Activated T-helper 17 cell treated with anti-CD3 and anti-CD28 coated beads, Interleukin-2, amount 50 U/mL, for 72 hours (primary cell): ENCODE data around the gene ZBED5. TPM values are rescaled to one million over a fixed set of nuclear protein-coding genes. Genes with fewer than 3 reads are reported as not detected.

Experiments used
- ATAC-seq: fragments of 150-1000 bp; cut with Tn5 transposase; replicated peaks from 2 replicates; pipeline ENCODE4 v1.10.0; 2021; ENCODE audit warnings: mild to moderate bottlenecking, moderate library complexity
- H3K27ac Mint-ChIP-seq: one replicate; pipeline ENCODE4 v1.8.0; 2022; ENCODE audit warnings: mixed read lengths
- H3K27me3 Mint-ChIP-seq: one replicate; pipeline ENCODE4 v1.8.0; 2022; ENCODE audit warnings: mixed read lengths
- H3K36me3 Mint-ChIP-seq: one replicate; pipeline ENCODE4 v1.8.0; 2022; ENCODE audit warnings: low read depth, mild to moderate bottlenecking, mixed read lengths
- H3K4me1 Mint-ChIP-seq: one replicate; pipeline ENCODE4 v1.8.0; 2022; ENCODE audit warnings: mixed read lengths
- H3K4me3 Mint-ChIP-seq: one replicate; pipeline ENCODE4 v1.8.0; 2022; ENCODE audit warnings: mild to moderate bottlenecking, mixed read lengths
- H3K9me3 Mint-ChIP-seq: one replicate; pipeline ENCODE4 v1.8.0; 2022; ENCODE audit warnings: mixed read lengths
- total RNA-seq, 2 donors: library from RNA; stranded (reverse); gene quantifications; one replicate each; pipeline ENCODE4 v1.2.3, GENCODE V29; 2022

ZBED5 gene
- total RNA-seq = 10 to 100 TPM; 28.8 to 33.0 TPM

- Mint-ChIP-seq H3K4me3 (peak within 1 kb of the TSS; percentile 94), H3K4me1 (peaks cover 20% of the 10 kb centered on the region), H3K27ac (peak within 1 kb of the TSS; percentile 95), H3K9me3 (no peaks in the 10 kb centered on the region), H3K27me3 (no peaks in the 10 kb centered on the region), H3K36me3 (peaks cover 45% of the 10 kb centered on the region)
- peak; percentile 93 for ATAC-seq
These were observed at the start of gene ZBED5 for GRCh38 chr11:10857709-10858438. TSS of gene ZBED5 (minus strand) at chr11:10858053. CDS start at chr11:10854945, 3,108 bp downstream.

GRCh38 chr11:10906521-10906920 is 48.7 kb upstream of the ZBED5 start:
- H3K27me3 Mint-ChIP-seq = peaks cover 2% of the 10 kb centered on the region
- H3K4me3 Mint-ChIP-seq = no peak overlapping the region
- H3K27ac Mint-ChIP-seq = no peak overlapping the region
- no peaks in the 10 kb centered on the region for H3K4me1 Mint-ChIP-seq
- ATAC-seq = no peak
- H3K9me3 Mint-ChIP-seq = no peaks in the 10 kb centered on the region
- H3K36me3 Mint-ChIP-seq = no peaks in the 10 kb centered on the region

- H3K27ac Mint-ChIP-seq = no peak overlapping the region
- H3K27me3 Mint-ChIP-seq = no peaks in the 10 kb centered on the region
- no peak for ATAC-seq
- H3K9me3 Mint-ChIP-seq = no peaks in the 10 kb centered on the region
- no peak overlapping the region for H3K4me3 Mint-ChIP-seq
- no peaks in the 10 kb centered on the region for H3K4me1 Mint-ChIP-seq
- no peaks in the 10 kb centered on the region for H3K36me3 Mint-ChIP-seq
These were observed 44.6 kb upstream of the ZBED5 start for GRCh38 chr11:10902301-10903063.

GRCh38 chr11:10900681-10901415 is 43.0 kb upstream of the ZBED5 start:
- no peak overlapping the region for H3K27ac Mint-ChIP-seq

GRCh38 chr11:10899121-10899830 is 41.4 kb upstream of the ZBED5 start:
- H3K9me3 Mint-ChIP-seq = no peaks in the 10 kb centered on the region
- peak overlapping the region; percentile 38 for H3K4me3 Mint-ChIP-seq
- ATAC-seq = peak; percentile 43
- peak overlapping the region; percentile 53 for H3K27ac Mint-ChIP-seq
- no peaks in the 10 kb centered on the region for H3K36me3 Mint-ChIP-seq
- no peaks in the 10 kb centered on the region for H3K4me1 Mint-ChIP-seq
- no peaks in the 10 kb centered on the region for H3K27me3 Mint-ChIP-seq

More at GRCh38 chr11:10900681-10901415, 43.0 kb upstream of the ZBED5 start:
- Mint-ChIP-seq H3K4me3 (no peak overlapping the region), H3K4me1 (no peaks in the 10 kb centered on the region), H3K9me3 (no peaks in the 10 kb centered on the region), H3K36me3 (no peaks in the 10 kb centered on the region), H3K27me3 (no peaks in the 10 kb centered on the region)
- ATAC-seq = no peak

- H3K36me3 Mint-ChIP-seq = no peaks in the 10 kb centered on the region
- no peak for ATAC-seq
- peak overlapping the region; percentile 53 for H3K27ac Mint-ChIP-seq
- no peaks in the 10 kb centered on the region for H3K4me1 Mint-ChIP-seq
- no peak overlapping the region for H3K4me3 Mint-ChIP-seq
- no peaks in the 10 kb centered on the region for H3K9me3 Mint-ChIP-seq
- H3K27me3 Mint-ChIP-seq = no peaks in the 10 kb centered on the region
These were observed 40.8 kb upstream of the ZBED5 start for GRCh38 chr11:10898763-10899025.

GRCh38 chr11:10898003-10898762 is 40.3 kb upstream of the ZBED5 start:
- H3K4me3 Mint-ChIP-seq = no peak overlapping the region
- H3K9me3 Mint-ChIP-seq = no peaks in the 10 kb centered on the region
- no peaks in the 10 kb centered on the region for H3K36me3 Mint-ChIP-seq
- no peaks in the 10 kb centered on the region for H3K27me3 Mint-ChIP-seq
- H3K4me1 Mint-ChIP-seq = no peaks in the 10 kb centered on the region
- ATAC-seq = no peak
- H3K27ac Mint-ChIP-seq = peak overlapping the region; percentile 53

- no peaks in the 10 kb centered on the region for H3K27me3 Mint-ChIP-seq
These were observed 39.3 kb upstream of the ZBED5 start for GRCh38 chr11:10897150-10897549.

GRCh38 chr11:10896493-10896892 is 38.6 kb upstream of the ZBED5 start:
- Mint-ChIP-seq H3K27me3 (no peaks in the 10 kb centered on the region), H3K9me3 (no peaks in the 10 kb centered on the region), H3K4me3 (no peak overlapping the region), H3K27ac (no peak overlapping the region), H3K36me3 (no peaks in the 10 kb centered on the region), H3K4me1 (no peaks in the 10 kb centered on the region)
- ATAC-seq = no peak

More at GRCh38 chr11:10897150-10897549, 39.3 kb upstream of the ZBED5 start:
- H3K4me1 Mint-ChIP-seq = no peaks in the 10 kb centered on the region
- H3K36me3 Mint-ChIP-seq = no peaks in the 10 kb centered on the region
- ATAC-seq = no peak
- H3K27ac Mint-ChIP-seq = no peak overlapping the region
- no peaks in the 10 kb centered on the region for H3K9me3 Mint-ChIP-seq
- H3K4me3 Mint-ChIP-seq = no peak overlapping the region

GRCh38 chr11:10895285-10895684 is 37.4 kb upstream of the ZBED5 start:
- no peaks in the 10 kb centered on the region for H3K36me3 Mint-ChIP-seq
- no peaks in the 10 kb centered on the region for H3K27me3 Mint-ChIP-seq
- no peaks in the 10 kb centered on the region for H3K4me1 Mint-ChIP-seq
- no peaks in the 10 kb centered on the region for H3K9me3 Mint-ChIP-seq
- no peak overlapping the region for H3K27ac Mint-ChIP-seq
- no peak for ATAC-seq
- H3K4me3 Mint-ChIP-seq = no peak overlapping the region

- H3K4me1 Mint-ChIP-seq = no peaks in the 10 kb centered on the region
- H3K9me3 Mint-ChIP-seq = peaks cover 4% of the 10 kb centered on the region
- no peak overlapping the region for H3K27ac Mint-ChIP-seq
- H3K27me3 Mint-ChIP-seq = peaks cover 2% of the 10 kb centered on the region
- no peak for ATAC-seq
- H3K4me3 Mint-ChIP-seq = no peak overlapping the region
- H3K36me3 Mint-ChIP-seq = no peaks in the 10 kb centered on the region
These were observed 36.8 kb upstream of the ZBED5 start for GRCh38 chr11:10894666-10895065.

- Mint-ChIP-seq H3K36me3 (no peaks in the 10 kb centered on the region), H3K4me1 (no peaks in the 10 kb centered on the region), H3K9me3 (peaks cover 11% of the 10 kb centered on the region), H3K4me3 (no peak overlapping the region), H3K27ac (no peak overlapping the region), H3K27me3 (peaks cover 7% of the 10 kb centered on the region)
- ATAC-seq = no peak
These were observed 35.9 kb upstream of the ZBED5 start for GRCh38 chr11:10893714-10894151.

- Mint-ChIP-seq H3K4me1 (no peaks in the 10 kb centered on the region), H3K9me3 (peaks cover 13% of the 10 kb centered on the region), H3K36me3 (no peaks in the 10 kb centered on the region), H3K27ac (no peak overlapping the region), H3K4me3 (no peak overlapping the region), H3K27me3 (peaks cover 10% of the 10 kb centered on the region)
- ATAC-seq = no peak
These were observed 34.4 kb upstream of the ZBED5 start for GRCh38 chr11:10892250-10892649.
